ENCODE measurements around the gene FIP1L1. TPM values are rescaled to one million over a fixed set of nuclear protein-coding genes. Genes with fewer than 3 reads are reported as not detected.
A peak's percentile ranks its signal among the peaks of the same experiment; 100 is the strongest.

The FIP1L1 gene
- total and polyA plus RNA-seq, 2 of the 13 experiments (the other 11 are each of a cell fraction or from before 2014, with no cell fraction given) = 14.9 to 69.4 TPM

DNA sequence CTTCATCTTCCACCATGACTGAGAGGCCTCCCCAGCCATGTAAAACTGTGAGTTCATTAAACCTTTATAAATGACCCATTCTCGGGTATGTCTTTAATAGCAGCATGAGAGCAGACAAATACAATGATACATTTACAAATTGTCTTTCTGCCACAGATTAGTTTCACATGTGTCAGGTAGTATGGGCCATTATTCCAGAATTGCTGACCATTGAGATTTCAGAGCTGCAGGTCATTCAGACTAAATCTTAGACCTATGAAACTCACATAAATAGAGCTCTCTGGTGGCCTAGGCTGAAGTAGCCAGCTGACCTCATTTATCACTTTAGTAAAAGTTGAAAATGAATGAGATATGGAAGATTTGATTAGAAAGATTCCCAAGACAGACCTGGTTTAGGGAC lies 105.8 kb downstream of the FIP1L1 start:
- no peak overlapping the region for H3K4me2 ChIP-seq (ENCODE audit: low read depth, low read length)
- 0 out of 5 replicates have a peak, but pooled peaks cover 4% of the 10 kb centered on the region in 2 experiments for H3K27me3 ChIP-seq (ENCODE audit: control insufficient read depth in 1 of 2, insufficient read depth in 2 of 2, low read length in 2 of 2)
- H3K4me1 ChIP-seq (ENCODE audit: insufficient read depth, low read length) = no peaks in the 10 kb centered on the region
- FAIRE-seq = no peak
- CTCF ChIA-PET (ENCODE audit: low intra/inter-chr PET ratio, low total read pairs) = no interaction called here
- H3K79me2 ChIP-seq (ENCODE audit: insufficient read depth, low read length) = no peaks in the 10 kb centered on the region
- no peak for DNase-seq (ENCODE audit: low spot score)
- ATAC-seq = no peak
- no peaks in the 10 kb centered on the region for H3K36me3 ChIP-seq (replicated peaks in 1 of 2; ENCODE audit: control insufficient read depth in 1 of 2, insufficient read depth in 2 of 2, low read length in 2 of 2)
- WGBS (ENCODE audit: low lambda C conversion rate) = 27% methylated on average over 1 of the region's 1 CpG
- TF ChIP-seq, protein P1, sequence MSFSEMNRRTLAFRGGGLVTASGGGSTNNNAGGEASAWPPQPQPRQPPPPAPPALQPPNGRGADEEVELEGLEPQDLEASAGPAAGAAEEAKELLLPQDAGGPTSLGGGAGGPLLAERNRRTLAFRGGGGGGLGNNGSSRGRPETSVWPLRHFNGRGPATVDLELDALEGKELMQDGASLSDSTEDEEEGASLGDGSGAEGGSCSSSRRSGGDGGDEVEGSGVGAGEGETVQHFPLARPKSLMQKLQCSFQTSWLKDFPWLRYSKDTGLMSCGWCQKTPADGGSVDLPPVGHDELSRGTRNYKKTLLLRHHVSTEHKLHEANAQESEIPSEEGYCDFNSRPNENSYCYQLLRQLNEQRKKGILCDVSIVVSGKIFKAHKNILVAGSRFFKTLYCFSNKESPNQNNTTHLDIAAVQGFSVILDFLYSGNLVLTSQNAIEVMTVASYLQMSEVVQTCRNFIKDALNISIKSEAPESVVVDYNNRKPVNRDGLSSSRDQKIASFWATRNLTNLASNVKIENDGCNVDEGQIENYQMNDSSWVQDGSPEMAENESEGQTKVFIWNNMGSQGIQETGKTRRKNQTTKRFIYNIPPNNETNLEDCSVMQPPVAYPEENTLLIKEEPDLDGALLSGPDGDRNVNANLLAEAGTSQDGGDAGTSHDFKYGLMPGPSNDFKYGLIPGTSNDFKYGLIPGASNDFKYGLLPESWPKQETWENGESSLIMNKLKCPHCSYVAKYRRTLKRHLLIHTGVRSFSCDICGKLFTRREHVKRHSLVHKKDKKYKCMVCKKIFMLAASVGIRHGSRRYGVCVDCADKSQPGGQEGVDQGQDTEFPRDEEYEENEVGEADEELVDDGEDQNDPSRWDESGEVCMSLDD (CRISPR knock-in tag; IDR thresholded peaks at IDR 0.05; ENCODE audit: borderline replicate concordance) = no peak
- peak; percentile 50 to 65 for TF ChIP-seq MAFK (conservative IDR thresholded peaks at IDR 0.05 in 1 of 2, IDR thresholded peaks at IDR 0.05 in 1 of 2; ENCODE audit: low read length in 2 of 2)
- peak; percentile 58 for TF ChIP-seq MAFF (IDR thresholded peaks at IDR 0.05; ENCODE audit: low read depth, low read length)
- TF ChIP-seq, protein P2, sequence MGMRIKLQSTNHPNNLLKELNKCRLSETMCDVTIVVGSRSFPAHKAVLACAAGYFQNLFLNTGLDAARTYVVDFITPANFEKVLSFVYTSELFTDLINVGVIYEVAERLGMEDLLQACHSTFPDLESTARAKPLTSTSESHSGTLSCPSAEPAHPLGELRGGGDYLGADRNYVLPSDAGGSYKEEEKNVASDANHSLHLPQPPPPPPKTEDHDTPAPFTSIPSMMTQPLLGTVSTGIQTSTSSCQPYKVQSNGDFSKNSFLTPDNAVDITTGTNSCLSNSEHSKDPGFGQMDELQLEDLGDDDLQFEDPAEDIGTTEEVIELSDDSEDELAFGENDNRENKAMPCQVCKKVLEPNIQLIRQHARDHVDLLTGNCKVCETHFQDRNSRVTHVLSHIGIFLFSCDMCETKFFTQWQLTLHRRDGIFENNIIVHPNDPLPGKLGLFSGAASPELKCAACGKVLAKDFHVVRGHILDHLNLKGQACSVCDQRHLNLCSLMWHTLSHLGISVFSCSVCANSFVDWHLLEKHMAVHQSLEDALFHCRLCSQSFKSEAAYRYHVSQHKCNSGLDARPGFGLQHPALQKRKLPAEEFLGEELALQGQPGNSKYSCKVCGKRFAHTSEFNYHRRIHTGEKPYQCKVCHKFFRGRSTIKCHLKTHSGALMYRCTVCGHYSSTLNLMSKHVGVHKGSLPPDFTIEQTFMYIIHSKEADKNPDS (CRISPR knock-in tag; IDR thresholded peaks at IDR 0.05) = no peak
- in situ Hi-C loops (cut with HindIII; ENCODE audit: extremely low pct_ligation_motif_present, low pct_unique_long_range_greater_than_20kb) = loop anchor here (25.0 kb wide), 1 partner anchor 754 kb away; the partner anchor contains the start of gene PDGFRA
- no peak overlapping the region for H3K9ac ChIP-seq (ENCODE audit: insufficient read depth, low read depth, low read length)
- intact Hi-C loops (cut with micrococcal nuclease; ENCODE audit: unreplicated experiment) = no loop called here
- BruUV-seq (replicated peaks) = no TSS peak
- H2AFZ ChIP-seq (ENCODE audit: low read length) = no peak overlapping the region
- no peaks in the 10 kb centered on the region for H4K20me1 ChIP-seq (ENCODE audit: insufficient read depth, low read length)
- H3K9me3 ChIP-seq (ENCODE audit: low read length) = no peaks in the 10 kb centered on the region
- no peak overlapping the region for H3K27ac ChIP-seq (ENCODE audit: extremely low read length, insufficient read depth, low read length)
- POLR2A ChIA-PET = no interaction called here
- H3K4me3 ChIP-seq (replicated peaks in 1 of 3; ENCODE audit: insufficient read depth in 1 of 3, low read depth in 2 of 3, low read length in 3 of 3) = no peak overlapping the region
